Measurements from ENCODE around the gene TRMT61B.
A peak's percentile ranks its signal among the peaks of the same experiment; 100 is the strongest.

The TRMT61B gene

GRCh38 chr2:28855977-28856376 is 14.1 kb downstream of the TRMT61B start:
- no peak for DNase-seq (ENCODE audit: low read depth in 2 of 2)

- no peak for DNase-seq (ENCODE audit: low read depth in 2 of 2)
Observed at GRCh38 chr2:28855193-28855592, 14.9 kb downstream of the TRMT61B start.

GRCh38 chr2:28842042-28842441 is 28.1 kb downstream of the TRMT61B start:
- DNase-seq (ENCODE audit: low read depth in 2 of 2) = no peak

- DNase-seq (ENCODE audit: low read depth in 2 of 2) = no peak
Observed at GRCh38 chr2:28838971-28839370, 31.1 kb downstream of the TRMT61B start.

GRCh38 chr2:28835781-28836180 is 34.3 kb downstream of the TRMT61B start:
- DNase-seq (ENCODE audit: low read depth in 2 of 2) = no peak

- no peak for DNase-seq (ENCODE audit: low read depth in 2 of 2)
Observed at GRCh38 chr2:28833740-28834470, 36.2 kb downstream of the TRMT61B start.

- no peak for DNase-seq (ENCODE audit: low read depth in 2 of 2)
Observed at GRCh38 chr2:28828382-28828781, 41.7 kb downstream of the TRMT61B start.

- no peak for DNase-seq (ENCODE audit: low read depth in 2 of 2)
Observed at GRCh38 chr2:28824870-28825269, 45.2 kb downstream of the TRMT61B start.

GRCh38 chr2:28824207-28824606 is 45.9 kb downstream of the TRMT61B start:
- no peak for DNase-seq (ENCODE audit: low read depth in 2 of 2)

GRCh38 chr2:28822036-28822435 is 48.1 kb downstream of the TRMT61B start:
- no peak for DNase-seq (ENCODE audit: low read depth in 2 of 2)

GRCh38 chr2:28821295-28821958 is 48.7 kb downstream of the TRMT61B start:
- DNase-seq (ENCODE audit: low read depth in 2 of 2) = peak in 1 of 2 donors; percentile 17

GRCh38 chr2:28818053-28818452 is 52.1 kb downstream of the TRMT61B start:
- no peak for DNase-seq (ENCODE audit: low read depth in 2 of 2)

- peak; percentile 43 to 65 for DNase-seq (ENCODE audit: low read depth in 2 of 2)
Observed at GRCh38 chr2:28810384-28811285, 59.5 kb downstream of the TRMT61B start, which contains the start of gene SPDYA. SPDYA (plus strand) TSS chr2:28810834; CDS start chr2:28816015, 5,181 bp downstream.

GRCh38 chr2:28809927-28810326 is 60.2 kb downstream of the TRMT61B start:
- no peak for DNase-seq (ENCODE audit: low read depth in 2 of 2)

- DNase-seq (ENCODE audit: low read depth in 2 of 2) = no peak
Observed at GRCh38 chr2:28802975-28803429, 67.1 kb downstream of the TRMT61B start.

- no peak for DNase-seq (ENCODE audit: low read depth in 2 of 2)
Observed at GRCh38 chr2:28801726-28802125, 68.4 kb downstream of the TRMT61B start.
